IPS-NIHi7 (cell line): ENCODE results near the gene MEST.
"Not testable (repeated sequence)": the region's sequence is repeated elsewhere in the genome, so short reads cannot be mapped to it uniquely, and the experiment has no call there.

Source experiments
- DNase-seq: peaks from one replicate; pipeline ENCODE4 v3.0.0; 2012; ENCODE audit warnings: mixed read lengths; ENCODE audit errors: extremely low spot score

MEST gene

DNA sequence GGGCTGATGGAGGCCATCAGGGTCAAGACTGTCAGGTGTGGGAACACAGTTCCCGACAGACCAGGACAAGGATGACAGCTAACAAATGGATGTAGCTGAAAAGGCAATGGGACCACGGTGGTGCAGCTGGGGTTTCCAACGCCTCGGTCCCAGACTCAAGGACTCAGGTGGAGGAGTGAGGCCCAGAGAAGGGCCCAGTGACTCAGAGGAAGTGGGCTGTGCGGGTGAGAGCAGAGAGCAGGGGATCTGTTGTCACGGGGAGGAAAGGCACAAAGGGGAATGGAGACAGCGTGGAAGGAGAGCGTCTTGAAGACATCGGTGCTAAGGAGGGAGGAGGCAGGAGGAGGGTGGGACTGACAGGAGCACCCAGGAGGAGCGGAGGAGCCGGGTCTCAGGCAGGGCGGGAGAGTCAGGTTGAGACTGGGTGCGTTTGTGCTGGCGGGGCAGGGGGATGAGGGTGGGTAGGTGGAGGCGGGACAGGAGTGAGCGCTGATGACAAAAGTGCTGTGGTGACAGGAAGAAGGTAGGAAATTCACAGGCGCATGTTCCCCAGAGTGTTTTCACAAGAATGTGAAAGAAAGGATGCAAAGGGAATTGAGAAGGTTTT, 31.7 kb downstream of the MEST start:
- DNase-seq = not testable (repeated sequence)

GRCh38 chr7:130524628-130525027, 32.7 kb downstream of the MEST start:
- no peak for DNase-seq

- DNase-seq = not testable (repeated sequence)
Observed at GRCh38 chr7:130527752-130528355, 36.0 kb downstream of the MEST start.

DNA sequence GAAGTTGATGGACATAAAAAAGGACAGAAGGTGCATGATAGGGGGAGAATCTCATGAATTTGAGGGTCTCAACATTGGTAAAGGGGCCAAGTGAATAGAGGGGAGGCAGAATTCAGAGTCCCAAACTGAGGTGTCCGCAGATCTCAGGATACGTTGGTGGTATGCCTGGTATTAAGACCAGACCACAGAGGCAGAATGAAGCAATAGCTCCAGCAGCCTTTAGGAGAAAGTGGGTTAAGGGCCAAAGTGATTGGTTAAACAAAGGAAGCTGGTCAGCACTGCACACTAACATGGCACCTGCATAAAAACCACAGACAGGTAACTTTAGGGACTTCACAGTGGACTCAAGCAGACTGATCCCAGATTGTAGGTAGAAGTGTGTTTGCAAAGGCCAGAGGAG, 37.5 kb downstream of the MEST start:
- DNase-seq = no peak

- DNase-seq = not testable (repeated sequence)
Observed at GRCh38 chr7:130537894-130538293, 46.0 kb downstream of the MEST start.

- not testable (repeated sequence) for DNase-seq
Observed at GRCh38 chr7:130541287-130541686, 49.4 kb downstream of the MEST start.

DNA sequence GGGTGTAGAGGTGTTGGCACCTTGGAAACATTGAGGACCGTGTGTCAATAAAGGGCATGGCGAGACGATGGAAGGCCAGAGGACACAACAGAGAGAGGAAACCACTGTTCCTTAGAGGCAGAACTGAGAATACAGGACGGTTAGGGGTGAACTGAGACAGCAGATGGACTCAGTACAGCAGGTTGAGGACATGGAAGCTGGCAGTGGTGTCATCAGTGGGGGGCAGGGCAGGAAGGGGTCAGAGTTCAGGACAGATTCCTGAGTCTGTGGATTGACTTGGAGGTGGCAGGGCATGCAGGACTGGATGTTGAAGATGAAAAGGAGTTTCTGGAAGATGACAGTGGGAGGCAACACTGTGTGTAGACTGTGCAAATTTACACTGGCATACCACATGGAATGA, 50.4 kb downstream of the MEST start:
- DNase-seq = not testable (repeated sequence)

DNA sequence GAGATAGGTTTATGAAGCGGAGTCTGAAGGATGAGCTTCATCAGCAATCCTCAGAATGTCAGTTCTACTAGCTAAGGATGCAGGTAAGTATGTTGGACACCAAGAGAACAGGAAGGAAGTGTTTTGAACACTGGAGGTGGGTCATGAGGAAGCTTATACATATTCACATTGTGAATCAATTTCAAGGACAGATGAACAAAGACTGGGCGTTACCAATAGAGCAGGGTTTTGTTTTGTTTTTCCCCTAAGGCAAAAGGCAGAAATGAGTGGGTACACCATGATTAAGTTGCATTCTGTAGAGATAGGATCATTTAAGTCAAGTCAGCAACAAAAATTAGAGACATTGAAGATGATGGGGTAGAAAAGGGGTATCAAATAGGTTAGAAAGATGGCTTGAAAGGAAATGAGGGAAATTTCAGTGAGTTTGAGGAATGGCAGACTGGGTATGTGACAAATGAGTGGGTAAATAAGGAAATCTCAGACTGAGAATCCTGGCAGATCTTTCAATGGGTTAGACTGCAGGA, 51.7 kb downstream of the MEST start:
- DNase-seq = no peak

- no peak for DNase-seq
Observed at GRCh38 chr7:130544356-130544755, 52.5 kb downstream of the MEST start.

- no peak for DNase-seq
Observed at GRCh38 chr7:130553398-130554029, 61.6 kb downstream of the MEST start.

- no peak for DNase-seq
Observed at GRCh38 chr7:130554481-130554880, 62.6 kb downstream of the MEST start.
